ENCODE measurements around the gene ATP2B1. TPM values are rescaled to one million over a fixed set of nuclear protein-coding genes. Genes with fewer than 3 reads are reported as not detected.

The ATP2B1 gene
- total and polyA plus RNA-seq, 2 donors (not counting 1 experiment from before 2014, with no cell fraction given): 26.1 to 238 TPM

- no peak for DNase-seq
- no peaks in the 10 kb centered on the region for H4K20me1 ChIP-seq (ENCODE audit: control insufficient read depth, insufficient read depth, low read length, poor library complexity, severe bottlenecking)
- H3K4me3 ChIP-seq (ENCODE audit: control extremely low read depth in 1 of 5, extremely low read depth in 1 of 5, insufficient read depth in 1 of 5, low read depth in 2 of 5, low read length in 4 of 5): no peak overlapping the region
- H3K27me3 ChIP-seq (replicated peaks in 1 of 4; ENCODE audit: control extremely low read depth in 1 of 4, control insufficient read depth in 3 of 4, insufficient read depth in 4 of 4, low read length in 3 of 4): no peaks in the 10 kb centered on the region
- CTCF ChIA-PET: interaction anchor here (0.5 to 8.6 kb wide), 17 partner anchors 9 to 1399 kb away, joined by 3 to 164 read pairs (median 4); no protein-coding TSS in a partner anchor
- H3K27ac Mint-ChIP-seq: no peak overlapping the region
- no peaks in the 10 kb centered on the region for H3K36me3 ChIP-seq (replicated peaks in 1 of 2; ENCODE audit: control extremely low read depth in 1 of 2, control insufficient read depth in 1 of 2, extremely low read depth in 1 of 2, insufficient read depth in 2 of 2, low read length in 1 of 2)
- ATAC-seq (ENCODE audit: low read depth): no peak
- H3K4me1 ChIP-seq (ENCODE audit: control insufficient read depth in 2 of 2, insufficient read depth in 2 of 2, low read length in 2 of 2): peaks cover 0 to 11% of the 10 kb centered on the region in 2 donors
- 97% methylated on average over 2 of the region's 2 CpGs for WGBS (ENCODE audit: insufficient coverage)
- H3K9me3 Mint-ChIP-seq (ENCODE audit: insufficient read depth): no peaks in the 10 kb centered on the region
- H3K9ac ChIP-seq (ENCODE audit: low read length): no peak overlapping the region
- POLR2A ChIA-PET: no interaction called here
- H3K27me3 Mint-ChIP-seq: no peaks in the 10 kb centered on the region
- peaks cover 15% of the 10 kb centered on the region for H3K4me1 Mint-ChIP-seq
- H3K4me3 Mint-ChIP-seq: no peak overlapping the region
- no peaks in the 10 kb centered on the region for H3K9me3 ChIP-seq (ENCODE audit: control extremely low read depth in 1 of 3, control insufficient read depth in 2 of 3, insufficient read depth in 1 of 3, low read length in 2 of 3)
- no peaks in the 10 kb centered on the region for H3K79me2 ChIP-seq (ENCODE audit: control insufficient read depth, insufficient read depth, low read length)
- intact Hi-C loops (cut with micrococcal nuclease): loop anchor here (2.0 to 10.0 kb wide), 2 partner anchors 793 to 1399 kb away; no protein-coding TSS in a partner anchor
- H3K27ac ChIP-seq (ENCODE audit: low read length in 2 of 2): no peak overlapping the region
- no peak for TF ChIP-seq EZH2 (IDR thresholded peaks at IDR 0.05; ENCODE audit: borderline replicate concordance, insufficient read depth, low read depth, low read length, poor library complexity, severe bottlenecking)
- TF ChIP-seq, protein P1, sequence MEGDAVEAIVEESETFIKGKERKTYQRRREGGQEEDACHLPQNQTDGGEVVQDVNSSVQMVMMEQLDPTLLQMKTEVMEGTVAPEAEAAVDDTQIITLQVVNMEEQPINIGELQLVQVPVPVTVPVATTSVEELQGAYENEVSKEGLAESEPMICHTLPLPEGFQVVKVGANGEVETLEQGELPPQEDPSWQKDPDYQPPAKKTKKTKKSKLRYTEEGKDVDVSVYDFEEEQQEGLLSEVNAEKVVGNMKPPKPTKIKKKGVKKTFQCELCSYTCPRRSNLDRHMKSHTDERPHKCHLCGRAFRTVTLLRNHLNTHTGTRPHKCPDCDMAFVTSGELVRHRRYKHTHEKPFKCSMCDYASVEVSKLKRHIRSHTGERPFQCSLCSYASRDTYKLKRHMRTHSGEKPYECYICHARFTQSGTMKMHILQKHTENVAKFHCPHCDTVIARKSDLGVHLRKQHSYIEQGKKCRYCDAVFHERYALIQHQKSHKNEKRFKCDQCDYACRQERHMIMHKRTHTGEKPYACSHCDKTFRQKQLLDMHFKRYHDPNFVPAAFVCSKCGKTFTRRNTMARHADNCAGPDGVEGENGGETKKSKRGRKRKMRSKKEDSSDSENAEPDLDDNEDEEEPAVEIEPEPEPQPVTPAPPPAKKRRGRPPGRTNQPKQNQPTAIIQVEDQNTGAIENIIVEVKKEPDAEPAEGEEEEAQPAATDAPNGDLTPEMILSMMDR (IDR thresholded peaks at IDR 0.05): no peak
- no peak overlapping the region for H3K4me2 ChIP-seq (replicated peaks; ENCODE audit: low read depth, low read length, poor library complexity, severe bottlenecking)
- H2AFZ ChIP-seq (ENCODE audit: insufficient read depth, low read depth, low read length, poor library complexity, severe bottlenecking): no peak overlapping the region
Measured at GRCh38 chr12:89542236-89542635, 166.4 kb downstream of the ATP2B1 start.

- ChIA-PET POLR2A (no interaction called here), CTCF (interaction anchor here (1.2 to 8.6 kb wide), 3 partner anchors 474 to 713 kb away, joined by 4 to 164 read pairs (median 72); no protein-coding TSS in a partner anchor)
- Mint-ChIP-seq H3K27ac (no peak overlapping the region), H3K9me3 (ENCODE audit: insufficient read depth) (no peaks in the 10 kb centered on the region), H3K4me3 (no peak overlapping the region), H3K4me1 (peaks cover 15% of the 10 kb centered on the region), H3K27me3 (no peaks in the 10 kb centered on the region)
- DNase-seq (no peak), ATAC-seq (ENCODE audit: low read depth) (no peak)
- Histone ChIP-seq H3K4me2 (replicated peaks; ENCODE audit: low read depth, low read length, poor library complexity, severe bottlenecking) (no peak overlapping the region), H3K9ac (ENCODE audit: low read length) (no peak overlapping the region), H4K20me1 (ENCODE audit: control insufficient read depth, insufficient read depth, low read length, poor library complexity, severe bottlenecking) (no peaks in the 10 kb centered on the region), H2AFZ (ENCODE audit: insufficient read depth, low read depth, low read length, poor library complexity, severe bottlenecking) (no peak overlapping the region), H3K4me1 (ENCODE audit: control insufficient read depth in 2 of 2, insufficient read depth in 2 of 2, low read length in 2 of 2) (peaks cover 0 to 11% of the 10 kb centered on the region in 2 donors), H3K36me3 (replicated peaks in 1 of 2; ENCODE audit: control extremely low read depth in 1 of 2, control insufficient read depth in 1 of 2, extremely low read depth in 1 of 2, insufficient read depth in 2 of 2, low read length in 1 of 2) (no peaks in the 10 kb centered on the region), H3K4me3 (ENCODE audit: control extremely low read depth in 1 of 5, extremely low read depth in 1 of 5, insufficient read depth in 1 of 5, low read depth in 2 of 5, low read length in 4 of 5) (no peak overlapping the region), H3K79me2 (ENCODE audit: control insufficient read depth, insufficient read depth, low read length) (no peaks in the 10 kb centered on the region), H3K27ac (ENCODE audit: low read length in 2 of 2) (no peak overlapping the region), H3K27me3 (replicated peaks in 1 of 4; ENCODE audit: control extremely low read depth in 1 of 4, control insufficient read depth in 3 of 4, insufficient read depth in 4 of 4, low read length in 3 of 4) (no peaks in the 10 kb centered on the region), H3K9me3 (ENCODE audit: control extremely low read depth in 1 of 3, control insufficient read depth in 2 of 3, insufficient read depth in 1 of 3, low read length in 2 of 3) (no peaks in the 10 kb centered on the region)
- WGBS (ENCODE audit: insufficient coverage): 96% methylated on average over 2 of the region's 3 CpGs
- intact Hi-C loops (cut with micrococcal nuclease): loop anchor here (10.0 kb wide), 1 partner anchor 794 kb away; no protein-coding TSS in a partner anchor
- TF ChIP-seq EZH2 (IDR thresholded peaks at IDR 0.05; ENCODE audit: borderline replicate concordance, insufficient read depth, low read depth, low read length, poor library complexity, severe bottlenecking): no peak
- TF ChIP-seq, protein P1 (IDR thresholded peaks at IDR 0.05): no peak
Measured at GRCh38 chr12:89540586-89540985, 168.1 kb downstream of the ATP2B1 start.
